Heart left ventricle (tissue), 13 donors: ENCODE data around the gene CAMK2D.

ENCODE experiments used
- POLR2A ChIP-seq, 2 donors: fragments of 450-650 bp; IDR thresholded peaks; one replicate each; pipeline ENCODE4 v1.6.1; 2017; ENCODE audit warnings: antibody characterized with exemption in 2 of 2, mild to moderate bottlenecking in 2 of 2, moderate library complexity in 2 of 2
- TF ChIP-seq, protein P1 (sequence below), 12 donors: fragments of 200-600 bp; sonication (generic) in 4 of 12; IDR thresholded peaks; one replicate each; pipeline versions ENCODE4 v1.5.0 to v1.8.0; 2018 to 2022; ENCODE audit warnings: antibody characterized with exemption in 12 of 12, mild to moderate bottlenecking in 5 of 12
- donor health status: ischemic (EF 13 %, LVEDD 7.1; RV severe dilation, severe dysfunction).
- donor health status: DM: no; HTN: yes; CAD: no.
- donor health status: DM: no; HTN: no; CAD: no.
- donor health status: ischemic (EF 25% LVEDD 6.9; RV normal size, moderate dysfunction).
- donor health status: ischemic (EF 25% LVEDD 5.7; RV mildly dilated, moderate dysfunction).
- donor health status: ischemic (EF 35%, LVEDD 5.7; RV mildly dilated, moderate dysfunction).
- donor health status: nonischemic (EF 11% LVEDD 7.7; RV severe dilation, severe dysfunction).
- donor health status: DM: yes; HTN: yes; CAD: no.
- donor health status: PGD.
- donor health status: ischemic (EF 29% LVEDD 5.4; RV normal size, mild dysfunction).
- donor health status: nonischemic (EF 23%, LVEDD 6.1; RV moderate dilation, normal function).

DNA sequence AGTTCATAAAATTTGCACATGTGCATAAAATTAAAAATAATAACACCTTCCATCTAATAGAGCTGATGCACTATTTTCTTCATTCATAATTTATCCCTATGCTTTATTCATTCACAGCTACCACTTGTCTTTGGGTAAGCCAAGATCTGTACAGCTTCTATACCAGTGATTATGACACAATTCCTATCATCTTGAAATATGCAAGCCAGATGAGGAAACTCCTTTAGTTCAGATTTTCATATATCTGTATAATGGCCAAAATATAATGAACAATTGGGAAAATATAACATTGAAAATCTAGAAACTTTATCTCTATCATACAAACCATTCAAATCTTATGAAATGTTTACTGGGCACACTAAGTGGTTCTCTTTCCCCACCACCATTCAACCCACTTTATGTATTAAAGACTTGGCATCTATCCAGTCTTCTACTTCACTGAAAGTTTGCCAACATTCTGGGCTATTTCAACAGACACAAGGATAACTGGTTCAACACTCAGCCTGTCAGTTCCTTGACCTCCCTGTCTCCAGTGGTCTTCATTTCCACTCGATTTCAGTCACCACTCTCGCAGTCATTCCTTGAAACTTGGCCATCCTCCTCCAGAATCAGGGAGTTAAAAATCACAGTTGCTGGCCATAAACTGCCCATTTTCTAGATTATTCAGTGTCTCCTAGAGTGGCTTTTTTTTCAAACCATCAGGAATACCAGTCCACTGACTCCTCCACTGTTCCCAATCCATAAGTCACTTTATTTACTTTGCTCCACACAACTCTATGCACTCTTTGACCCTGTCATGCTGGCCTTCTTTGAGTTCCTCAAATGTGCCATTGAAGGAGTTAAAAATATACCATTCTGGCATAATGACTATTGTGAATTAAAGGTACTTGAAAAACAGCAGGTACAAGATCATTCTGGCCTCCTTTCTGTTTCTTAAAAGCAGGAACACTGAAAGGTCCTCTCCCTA is 85.5 kb downstream of the CAMK2D start:
- TF ChIP-seq POLR2A (IDR thresholded peaks at IDR 0.05): no peak
- TF ChIP-seq, protein P1, sequence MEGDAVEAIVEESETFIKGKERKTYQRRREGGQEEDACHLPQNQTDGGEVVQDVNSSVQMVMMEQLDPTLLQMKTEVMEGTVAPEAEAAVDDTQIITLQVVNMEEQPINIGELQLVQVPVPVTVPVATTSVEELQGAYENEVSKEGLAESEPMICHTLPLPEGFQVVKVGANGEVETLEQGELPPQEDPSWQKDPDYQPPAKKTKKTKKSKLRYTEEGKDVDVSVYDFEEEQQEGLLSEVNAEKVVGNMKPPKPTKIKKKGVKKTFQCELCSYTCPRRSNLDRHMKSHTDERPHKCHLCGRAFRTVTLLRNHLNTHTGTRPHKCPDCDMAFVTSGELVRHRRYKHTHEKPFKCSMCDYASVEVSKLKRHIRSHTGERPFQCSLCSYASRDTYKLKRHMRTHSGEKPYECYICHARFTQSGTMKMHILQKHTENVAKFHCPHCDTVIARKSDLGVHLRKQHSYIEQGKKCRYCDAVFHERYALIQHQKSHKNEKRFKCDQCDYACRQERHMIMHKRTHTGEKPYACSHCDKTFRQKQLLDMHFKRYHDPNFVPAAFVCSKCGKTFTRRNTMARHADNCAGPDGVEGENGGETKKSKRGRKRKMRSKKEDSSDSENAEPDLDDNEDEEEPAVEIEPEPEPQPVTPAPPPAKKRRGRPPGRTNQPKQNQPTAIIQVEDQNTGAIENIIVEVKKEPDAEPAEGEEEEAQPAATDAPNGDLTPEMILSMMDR (IDR thresholded peaks at IDR 0.05): no peak
